HFFc6 (cell line): ENCODE measurements around the gene SAYSD1. TPM values are rescaled to one million over a fixed set of nuclear protein-coding genes. Genes with fewer than 3 reads are reported as not detected.

Source experiments
- DNase-seq: peaks from one replicate; pipeline ENCODE4 v3.0.0-alpha.2; 2018
- H3K27ac Mint-ChIP-seq: 2 replicates; pipeline ENCODE4 v1.8.0; 2020; ENCODE audit warnings: mild to moderate bottlenecking, mixed read lengths
- H3K27me3 Mint-ChIP-seq: 2 replicates; pipeline ENCODE4 v1.8.0; 2021; ENCODE audit warnings: mild to moderate bottlenecking, moderate library complexity, mixed read lengths; ENCODE audit not compliant: insufficient read depth
- H3K36me3 Mint-ChIP-seq: 2 replicates; pipeline ENCODE4 v1.8.0; 2021; ENCODE audit warnings: low read depth, mixed read lengths
- H3K4me1 Mint-ChIP-seq: 2 replicates; pipeline ENCODE4 v1.8.0; 2020; ENCODE audit warnings: low read depth, mixed read lengths
- H3K4me3 Mint-ChIP-seq: 2 replicates; pipeline ENCODE4 v1.8.0; 2020; ENCODE audit warnings: mild to moderate bottlenecking, moderate library complexity, mixed read lengths
- H3K9me3 Mint-ChIP-seq: 2 replicates; pipeline ENCODE4 v1.8.0; 2020; ENCODE audit warnings: mild to moderate bottlenecking, mixed read lengths
- total RNA-seq, 6 experiments: library from RNA; stranded (reverse); fragmentation: NEBNext Ultra II Directional; extraction: Animal tissue kit (Norgen Biotek cat#: 25700); gene quantifications; 2 replicates in 1 of 6; 3 replicates in 5 of 6; pipeline ENCODE4 v1.2.3, GENCODE V29; 2021
- TF ChIP-seq, protein P1 (sequence below): fragments of 200-600 bp; sonication (generic); IDR thresholded peaks from 2 replicates; pipeline ENCODE4 v1.5.0; 2021; ENCODE audit warnings: antibody characterized with exemption, mild to moderate bottlenecking

The SAYSD1 gene
- total RNA-seq, 6 experiments from 2014 or later: 6.0 to 8.2 (median 7.5) TPM

DNA sequence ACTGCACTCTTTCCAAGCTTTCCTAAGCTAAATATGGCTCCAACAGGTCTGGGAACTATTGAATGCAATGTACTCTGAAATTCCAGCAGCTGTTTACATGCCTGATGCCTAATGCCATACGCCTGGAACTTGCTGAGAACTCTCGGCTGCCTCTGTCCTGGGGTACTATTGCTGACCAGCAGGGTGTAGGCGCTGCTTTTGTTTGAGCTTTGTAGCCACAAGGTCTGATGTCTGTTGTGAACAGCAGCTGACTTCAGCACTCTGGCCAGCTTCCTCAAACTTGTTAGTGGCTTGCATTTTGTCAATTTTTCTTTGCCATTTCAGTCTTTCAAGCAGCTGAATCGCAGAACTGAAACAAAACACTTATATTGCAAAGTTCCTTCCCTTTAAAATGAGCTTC is 26.7 kb downstream of the SAYSD1 start:
- no peaks in the 10 kb centered on the region for H3K4me1 Mint-ChIP-seq
- H3K9me3 Mint-ChIP-seq: no peaks in the 10 kb centered on the region

DNA sequence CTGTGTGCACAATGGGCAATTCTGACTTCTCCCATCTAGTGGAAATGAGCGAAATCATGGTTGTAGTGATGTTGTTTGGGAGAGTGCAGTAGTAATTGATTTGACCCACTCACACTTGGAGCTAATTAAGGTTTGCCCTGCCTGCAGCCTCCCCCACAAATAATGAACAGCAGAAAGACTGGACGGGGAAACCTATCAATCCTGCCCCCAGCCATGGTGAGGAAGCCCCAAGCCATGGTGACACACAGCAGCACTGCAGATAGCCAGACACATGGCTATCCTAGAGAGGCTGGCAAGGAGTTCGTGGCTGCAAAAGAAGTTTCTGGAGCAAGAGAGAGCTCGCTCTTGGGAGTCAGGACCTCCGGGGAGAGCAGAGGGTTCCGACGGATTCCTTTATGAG is 27.8 kb downstream of the SAYSD1 start:
- Mint-ChIP-seq H3K27me3 (peaks cover 14% of the 10 kb centered on the region; the same call in 1 of the 2 replicates), H3K4me3 (no peak overlapping the region), H3K36me3 (no peaks in the 10 kb centered on the region), H3K4me1 (no peaks in the 10 kb centered on the region), H3K27ac (no peak overlapping the region), H3K9me3 (no peaks in the 10 kb centered on the region)
- DNase-seq: no peak
- TF ChIP-seq, protein P1, sequence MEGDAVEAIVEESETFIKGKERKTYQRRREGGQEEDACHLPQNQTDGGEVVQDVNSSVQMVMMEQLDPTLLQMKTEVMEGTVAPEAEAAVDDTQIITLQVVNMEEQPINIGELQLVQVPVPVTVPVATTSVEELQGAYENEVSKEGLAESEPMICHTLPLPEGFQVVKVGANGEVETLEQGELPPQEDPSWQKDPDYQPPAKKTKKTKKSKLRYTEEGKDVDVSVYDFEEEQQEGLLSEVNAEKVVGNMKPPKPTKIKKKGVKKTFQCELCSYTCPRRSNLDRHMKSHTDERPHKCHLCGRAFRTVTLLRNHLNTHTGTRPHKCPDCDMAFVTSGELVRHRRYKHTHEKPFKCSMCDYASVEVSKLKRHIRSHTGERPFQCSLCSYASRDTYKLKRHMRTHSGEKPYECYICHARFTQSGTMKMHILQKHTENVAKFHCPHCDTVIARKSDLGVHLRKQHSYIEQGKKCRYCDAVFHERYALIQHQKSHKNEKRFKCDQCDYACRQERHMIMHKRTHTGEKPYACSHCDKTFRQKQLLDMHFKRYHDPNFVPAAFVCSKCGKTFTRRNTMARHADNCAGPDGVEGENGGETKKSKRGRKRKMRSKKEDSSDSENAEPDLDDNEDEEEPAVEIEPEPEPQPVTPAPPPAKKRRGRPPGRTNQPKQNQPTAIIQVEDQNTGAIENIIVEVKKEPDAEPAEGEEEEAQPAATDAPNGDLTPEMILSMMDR: no peak

More for the DNA sequence above, 26.7 kb downstream of the SAYSD1 start:
- Mint-ChIP-seq H3K27me3 (peaks cover 10% of the 10 kb centered on the region; the same call in 1 of the 2 replicates), H3K4me3 (no peak overlapping the region), H3K36me3 (no peaks in the 10 kb centered on the region), H3K27ac (no peak overlapping the region)
- TF ChIP-seq, protein P1: peak; percentile 45
- peak; percentile 57 for DNase-seq

- Mint-ChIP-seq H3K27ac (no peak overlapping the region), H3K36me3 (no peaks in the 10 kb centered on the region), H3K27me3 (peaks cover 14% of the 10 kb centered on the region; the same call in 1 of the 2 replicates), H3K9me3 (no peaks in the 10 kb centered on the region), H3K4me3 (no peak overlapping the region), H3K4me1 (no peaks in the 10 kb centered on the region)
- TF ChIP-seq, protein P1: no peak
- DNase-seq: no peak
These were observed 28.3 kb downstream of the SAYSD1 start for GRCh38 chr6:39086711-39087110.

DNA sequence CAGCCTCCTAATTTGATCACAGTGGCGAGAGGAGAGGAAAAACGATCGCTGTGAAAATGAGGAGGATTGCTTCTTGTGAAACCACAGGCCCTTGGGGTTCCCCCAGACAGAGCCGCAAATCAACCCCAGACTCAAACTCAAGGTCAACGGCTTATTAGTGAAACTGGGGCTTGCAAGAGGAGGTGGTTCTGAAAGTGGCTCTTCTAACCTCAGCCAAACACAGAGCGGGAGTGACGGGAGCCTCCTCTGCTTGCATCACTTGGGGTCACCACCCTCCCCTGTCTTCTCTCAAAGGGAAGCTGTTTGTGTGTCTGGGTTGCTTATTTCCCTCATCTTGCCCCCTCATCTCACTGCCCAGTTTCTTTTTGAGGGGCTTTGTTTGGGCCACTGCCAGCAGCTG is 28.7 kb downstream of the SAYSD1 start:
- Mint-ChIP-seq H3K4me3 (no peak overlapping the region), H3K36me3 (no peaks in the 10 kb centered on the region), H3K27ac (no peak overlapping the region), H3K9me3 (no peaks in the 10 kb centered on the region), H3K4me1 (no peaks in the 10 kb centered on the region), H3K27me3 (peaks cover 14% of the 10 kb centered on the region; the same call in 1 of the 2 replicates)
- TF ChIP-seq, protein P1: no peak
- DNase-seq: no peak

DNA sequence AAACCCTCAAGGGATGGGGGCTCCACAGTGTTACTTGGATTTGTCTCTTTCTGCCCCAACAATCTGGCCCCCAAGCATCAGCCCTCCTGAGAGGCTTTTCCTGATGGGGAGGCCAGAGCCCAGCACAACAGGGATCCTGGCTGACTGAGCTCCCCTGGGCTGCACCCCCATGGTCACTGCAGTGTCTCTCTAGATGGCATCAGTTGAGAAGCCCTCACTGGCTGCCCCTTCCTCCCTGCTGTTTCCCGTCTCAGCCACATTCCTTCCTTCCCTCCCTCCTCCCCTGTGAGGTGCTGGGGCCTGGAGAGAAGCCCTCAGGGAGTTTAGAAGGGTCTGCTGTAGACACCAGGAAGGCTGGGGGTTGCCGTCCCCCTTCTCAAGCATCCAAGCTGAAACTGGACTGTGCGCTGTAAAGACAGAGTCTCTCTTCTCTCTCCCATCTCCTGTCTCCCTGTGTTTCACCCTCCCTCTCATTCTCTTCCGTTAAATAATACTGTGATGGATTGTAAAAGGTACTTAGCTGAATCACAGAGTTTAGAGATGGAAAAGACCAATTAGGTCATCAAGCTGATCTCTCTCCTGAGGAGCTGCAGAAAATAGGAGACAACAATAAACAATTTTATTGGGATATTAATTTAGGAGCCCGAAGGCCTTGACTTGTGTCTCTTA is 29.7 kb downstream of the SAYSD1 start:
- Mint-ChIP-seq H3K27ac (no peak overlapping the region), H3K9me3 (no peaks in the 10 kb centered on the region), H3K27me3 (peaks cover 14% of the 10 kb centered on the region; the same call in 1 of the 2 replicates), H3K4me3 (no peak overlapping the region), H3K36me3 (no peaks in the 10 kb centered on the region), H3K4me1 (no peaks in the 10 kb centered on the region)
- TF ChIP-seq, protein P1: no peak
- DNase-seq: no peak
